ENCODE measurements around the gene SETD1A. TPM values are rescaled to one million over a fixed set of nuclear protein-coding genes. Genes with fewer than 3 reads are reported as not detected.

SETD1A gene
- total RNA-seq, 3 donors from 2014 or later (not counting 1 experiment from before 2014, with no cell fraction given): 32.9 to 34.5 (median 33.9) TPM

DNA sequence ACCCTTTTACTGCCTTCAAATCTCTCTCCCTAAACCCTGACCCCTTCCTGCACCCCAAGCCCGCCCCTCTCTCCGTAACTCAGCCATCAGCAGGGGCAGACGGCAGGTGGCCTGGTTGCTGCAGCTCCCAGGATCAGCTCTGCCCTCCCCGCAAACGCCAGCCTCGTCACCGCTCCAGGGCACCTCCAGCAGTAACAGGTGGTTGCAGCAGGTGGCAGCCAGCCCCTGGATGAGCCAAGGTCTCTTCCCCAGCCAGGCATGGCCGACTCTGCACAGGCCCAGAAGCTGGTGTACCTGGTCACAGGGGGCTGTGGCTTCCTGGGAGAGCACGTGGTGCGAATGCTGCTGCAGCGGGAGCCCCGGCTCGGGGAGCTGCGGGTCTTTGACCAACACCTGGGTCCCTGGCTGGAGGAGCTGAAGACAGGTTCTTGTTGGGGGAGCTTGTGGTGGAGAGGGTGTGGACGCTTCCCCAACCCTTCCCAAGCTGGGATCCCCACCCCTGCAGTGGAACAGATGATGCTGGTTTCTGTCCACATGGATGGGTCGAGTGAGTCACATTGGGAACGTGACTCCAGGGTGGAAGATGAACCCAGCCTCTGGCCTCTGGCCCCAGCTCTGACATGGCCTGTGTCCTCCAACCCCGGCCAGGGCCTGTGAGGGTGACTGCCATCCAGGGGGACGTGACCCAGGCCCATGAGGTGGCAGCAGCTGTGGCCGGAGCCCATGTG lies 28.0 kb downstream of the SETD1A start:
- 82% methylated on average over 19 of the region's 20 CpGs for WGBS (ENCODE audit: insufficient coverage)
- H3K27me3 ChIP-seq (ENCODE audit: control insufficient read depth, insufficient read depth, low read length): no peaks in the 10 kb centered on the region
- DNase-seq (peak in 1 of 2 donors; percentile 31), ATAC-seq (peak in 1 of 3 donors; percentile 5)
- H3K4me1 ChIP-seq (ENCODE audit: control insufficient read depth, insufficient read depth, low read length): peaks cover 9% of the 10 kb centered on the region
- intact Hi-C loops (cut with micrococcal nuclease): loop anchor here (1.0 to 2.0 kb wide), 5 partner anchors 110 to 883 kb away; partner anchors contain the start of gene ZNF843
- no peak overlapping the region for H3K27ac ChIP-seq (ENCODE audit: low read length)
- H3K9me3 ChIP-seq (ENCODE audit: control insufficient read depth, insufficient read depth, low read length): no peaks in the 10 kb centered on the region
- H3K4me1 Mint-ChIP-seq: peaks cover 0 to 16% of the 10 kb centered on the region in 2 donors
- TF ChIP-seq, protein P1, sequence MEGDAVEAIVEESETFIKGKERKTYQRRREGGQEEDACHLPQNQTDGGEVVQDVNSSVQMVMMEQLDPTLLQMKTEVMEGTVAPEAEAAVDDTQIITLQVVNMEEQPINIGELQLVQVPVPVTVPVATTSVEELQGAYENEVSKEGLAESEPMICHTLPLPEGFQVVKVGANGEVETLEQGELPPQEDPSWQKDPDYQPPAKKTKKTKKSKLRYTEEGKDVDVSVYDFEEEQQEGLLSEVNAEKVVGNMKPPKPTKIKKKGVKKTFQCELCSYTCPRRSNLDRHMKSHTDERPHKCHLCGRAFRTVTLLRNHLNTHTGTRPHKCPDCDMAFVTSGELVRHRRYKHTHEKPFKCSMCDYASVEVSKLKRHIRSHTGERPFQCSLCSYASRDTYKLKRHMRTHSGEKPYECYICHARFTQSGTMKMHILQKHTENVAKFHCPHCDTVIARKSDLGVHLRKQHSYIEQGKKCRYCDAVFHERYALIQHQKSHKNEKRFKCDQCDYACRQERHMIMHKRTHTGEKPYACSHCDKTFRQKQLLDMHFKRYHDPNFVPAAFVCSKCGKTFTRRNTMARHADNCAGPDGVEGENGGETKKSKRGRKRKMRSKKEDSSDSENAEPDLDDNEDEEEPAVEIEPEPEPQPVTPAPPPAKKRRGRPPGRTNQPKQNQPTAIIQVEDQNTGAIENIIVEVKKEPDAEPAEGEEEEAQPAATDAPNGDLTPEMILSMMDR (IDR thresholded peaks at IDR 0.05): no peak
- no peaks in the 10 kb centered on the region for H3K36me3 Mint-ChIP-seq
- H3K27ac Mint-ChIP-seq: no peak overlapping the region
- peaks cover 10% of the 10 kb centered on the region for H3K36me3 ChIP-seq (ENCODE audit: control insufficient read depth, insufficient read depth, low read length)
- H3K4me3 ChIP-seq (ENCODE audit: low read length): no peak overlapping the region
- no peak overlapping the region for H3K4me3 Mint-ChIP-seq
- H3K9me3 Mint-ChIP-seq: no peaks in the 10 kb centered on the region
- H3K27me3 Mint-ChIP-seq (ENCODE audit: low read depth in 2 of 2): no peaks in the 10 kb centered on the region

DNA sequence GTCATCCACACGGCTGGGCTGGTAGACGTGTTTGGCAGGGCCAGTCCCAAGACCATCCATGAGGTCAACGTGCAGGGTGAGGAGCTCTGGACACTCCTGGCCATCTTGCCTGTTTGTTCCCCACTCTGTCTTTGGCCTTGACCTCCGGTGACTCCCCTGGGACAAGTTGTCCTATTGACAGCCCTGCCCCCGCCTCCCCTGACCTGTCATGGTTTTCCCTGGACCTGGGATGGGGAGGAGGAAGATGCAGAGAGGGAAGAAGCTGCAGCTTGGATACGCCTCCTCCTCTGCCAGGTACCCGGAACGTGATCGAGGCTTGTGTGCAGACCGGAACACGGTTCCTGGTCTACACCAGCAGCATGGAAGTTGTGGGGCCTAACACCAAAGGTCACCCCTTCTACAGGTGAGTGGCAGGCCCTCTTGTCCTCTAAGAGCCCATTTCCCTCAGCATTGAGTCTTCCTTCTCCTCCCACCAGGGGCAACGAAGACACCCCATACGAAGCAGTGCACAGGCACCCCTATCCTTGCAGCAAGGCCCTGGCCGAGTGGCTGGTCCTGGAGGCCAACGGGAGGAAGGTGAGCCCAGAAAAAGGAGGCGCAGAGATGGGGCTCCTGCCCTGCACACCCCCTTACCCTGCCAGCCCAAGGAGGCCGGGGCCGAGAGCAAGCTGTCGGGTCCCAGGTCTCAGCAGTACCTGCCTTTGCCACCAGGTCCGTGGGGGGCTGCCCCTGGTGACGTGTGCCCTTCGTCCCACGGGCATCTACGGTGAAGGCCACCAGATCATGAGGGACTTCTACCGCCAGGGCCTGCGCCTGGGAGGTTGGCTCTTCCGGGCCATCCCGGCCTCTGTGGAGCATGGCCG lies 28.8 kb downstream of the SETD1A start:
- no peak overlapping the region for H3K27ac Mint-ChIP-seq
- DNase-seq (no peak), ATAC-seq (no peak)
- peaks cover 0 to 21% of the 10 kb centered on the region in 2 donors for H3K4me1 Mint-ChIP-seq
- H3K36me3 ChIP-seq (ENCODE audit: control insufficient read depth, insufficient read depth, low read length): peaks cover 5% of the 10 kb centered on the region
- TF ChIP-seq, protein P1 (IDR thresholded peaks at IDR 0.05): no peak
- WGBS (ENCODE audit: insufficient coverage): 96% methylated on average over 29 of the region's 29 CpGs
- no peaks in the 10 kb centered on the region for H3K27me3 ChIP-seq (ENCODE audit: control insufficient read depth, insufficient read depth, low read length)
- no peaks in the 10 kb centered on the region for H3K36me3 Mint-ChIP-seq
- H3K4me3 Mint-ChIP-seq: no peak overlapping the region
- H3K4me1 ChIP-seq (ENCODE audit: control insufficient read depth, insufficient read depth, low read length): peaks cover 9% of the 10 kb centered on the region
- H3K27ac ChIP-seq (ENCODE audit: low read length): no peak overlapping the region
- no peaks in the 10 kb centered on the region for H3K9me3 ChIP-seq (ENCODE audit: control insufficient read depth, insufficient read depth, low read length)
- intact Hi-C loops (cut with micrococcal nuclease): no loop called here
- H3K4me3 ChIP-seq (ENCODE audit: low read length): no peak overlapping the region
- H3K27me3 Mint-ChIP-seq (ENCODE audit: low read depth in 2 of 2): no peaks in the 10 kb centered on the region
- no peaks in the 10 kb centered on the region for H3K9me3 Mint-ChIP-seq

DNA sequence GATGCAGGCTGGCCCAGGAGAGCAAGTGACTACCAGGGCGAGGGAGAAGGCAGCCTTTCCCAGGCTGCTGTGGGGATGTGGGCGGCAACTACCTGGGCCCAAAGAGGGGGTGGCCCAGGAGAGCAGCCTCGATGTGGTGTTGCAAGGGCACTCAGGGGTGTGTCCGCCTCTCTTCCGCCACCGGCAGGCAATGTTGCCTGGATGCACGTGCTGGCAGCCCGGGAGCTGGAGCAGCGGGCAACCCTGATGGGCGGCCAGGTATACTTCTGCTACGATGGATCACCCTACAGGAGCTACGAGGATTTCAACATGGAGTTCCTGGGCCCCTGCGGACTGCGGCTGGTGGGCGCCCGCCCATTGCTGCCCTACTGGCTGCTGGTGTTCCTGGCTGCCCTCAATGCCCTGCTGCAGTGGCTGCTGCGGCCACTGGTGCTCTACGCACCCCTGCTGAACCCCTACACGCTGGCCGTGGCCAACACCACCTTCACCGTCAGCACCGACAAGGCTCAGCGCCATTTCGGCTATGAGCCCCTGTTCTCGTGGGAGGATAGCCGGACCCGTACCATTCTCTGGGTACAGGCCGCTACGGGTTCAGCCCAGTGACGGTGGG lies 30.1 kb downstream of the SETD1A start:
- 95% methylated on average over 30 of the region's 30 CpGs for WGBS (ENCODE audit: insufficient coverage)
- Histone ChIP-seq H3K36me3 (ENCODE audit: control insufficient read depth, insufficient read depth, low read length) (peaks cover 5% of the 10 kb centered on the region), H3K4me1 (ENCODE audit: control insufficient read depth, insufficient read depth, low read length) (peaks cover 9% of the 10 kb centered on the region), H3K9me3 (ENCODE audit: control insufficient read depth, insufficient read depth, low read length) (no peaks in the 10 kb centered on the region), H3K27ac (ENCODE audit: low read length) (no peak overlapping the region), H3K4me3 (ENCODE audit: low read length) (no peak overlapping the region), H3K27me3 (ENCODE audit: control insufficient read depth, insufficient read depth, low read length) (no peaks in the 10 kb centered on the region)
- peaks cover 0 to 18% of the 10 kb centered on the region in 2 donors for H3K4me1 Mint-ChIP-seq
- no peak overlapping the region for H3K4me3 Mint-ChIP-seq
- peaks cover 0 to under 1% of the 10 kb centered on the region in 2 donors for H3K27me3 Mint-ChIP-seq (ENCODE audit: low read depth in 2 of 2)
- ATAC-seq: no peak
- no peak for DNase-seq
- intact Hi-C loops (cut with micrococcal nuclease): no loop called here
- TF ChIP-seq, protein P1 (IDR thresholded peaks at IDR 0.05): no peak
- no peak overlapping the region for H3K27ac Mint-ChIP-seq
- H3K9me3 Mint-ChIP-seq: no peaks in the 10 kb centered on the region
- no peaks in the 10 kb centered on the region for H3K36me3 Mint-ChIP-seq

Data from natural killer cell (primary cell).